RKO (cell line): ENCODE data around the gene FBXW12.

Source experiments
- DNase-seq: peaks from one replicate; pipeline ENCODE4 v3.0.0-alpha.2; 2016; ENCODE audit warnings: low spot score

The FBXW12 gene

GRCh38 chr3:48422272-48422671 lies 50.3 kb downstream of the FBXW12 start:
- DNase-seq: no peak

DNA sequence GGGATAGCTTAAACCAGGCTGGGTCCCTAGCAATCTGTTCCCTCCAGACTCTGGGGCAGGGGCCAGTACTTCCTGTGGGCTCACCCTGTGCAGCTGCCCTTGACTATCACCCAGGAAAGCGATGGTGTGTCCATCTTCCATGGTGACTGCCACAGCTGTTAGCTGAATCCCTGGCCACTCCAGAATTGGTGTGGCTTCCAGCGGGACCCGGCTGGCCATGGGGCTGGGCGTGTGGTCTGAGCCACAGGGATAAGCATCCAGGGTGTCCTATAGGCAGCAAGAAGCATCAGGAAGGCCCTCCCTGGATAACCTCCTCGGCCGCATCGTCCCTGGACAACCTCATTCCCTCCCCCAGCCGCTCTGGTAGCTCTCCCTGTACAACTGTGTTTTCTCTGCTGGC lies 50.7 kb downstream of the FBXW12 start:
- DNase-seq: no peak

- no peak for DNase-seq
Measured at GRCh38 chr3:48423241-48423882, 51.3 kb downstream of the FBXW12 start.

DNA sequence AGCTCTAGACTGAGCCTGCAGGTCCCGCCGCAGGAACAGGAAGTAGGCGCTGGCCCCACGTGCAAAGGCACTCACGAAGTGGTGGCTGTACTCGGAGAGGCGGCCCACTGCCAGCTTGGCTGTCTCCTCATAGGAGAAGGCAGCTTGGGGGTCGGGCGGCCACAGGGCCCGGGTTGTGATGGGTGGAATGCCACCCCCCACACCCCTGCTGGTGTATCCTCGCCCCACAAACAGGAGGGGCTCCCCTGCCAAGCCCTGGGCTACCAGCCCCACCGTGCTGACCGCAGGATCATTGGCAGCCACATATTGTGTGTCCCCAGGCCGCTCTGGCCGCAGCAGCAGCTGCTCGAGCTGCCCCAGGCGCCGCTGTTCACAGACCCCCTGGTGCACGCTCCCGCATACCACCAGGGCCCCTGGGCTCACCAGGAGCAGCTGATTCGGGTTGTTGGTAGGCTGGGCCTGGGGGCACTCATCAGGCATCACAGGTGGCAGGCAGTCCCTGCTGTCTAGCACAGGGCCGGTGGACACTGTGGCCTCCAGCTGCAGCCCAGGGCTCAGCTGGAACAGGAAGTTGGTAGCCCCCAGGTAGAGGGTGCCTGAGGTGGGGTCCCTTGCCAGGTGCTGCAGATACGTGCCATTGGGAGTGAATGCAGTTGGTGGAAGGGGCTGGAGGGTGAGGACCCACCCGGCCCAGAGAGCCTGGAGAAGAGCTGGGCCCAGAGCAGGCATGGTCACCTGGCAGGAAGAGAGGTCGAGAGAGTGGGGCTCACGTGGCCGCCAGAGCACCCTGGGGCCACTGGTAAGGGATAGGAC lies 52.1 kb downstream of the FBXW12 start:
- no peak for DNase-seq

- no peak for DNase-seq
Measured at GRCh38 chr3:48425281-48425812, 53.3 kb downstream of the FBXW12 start.

DNA sequence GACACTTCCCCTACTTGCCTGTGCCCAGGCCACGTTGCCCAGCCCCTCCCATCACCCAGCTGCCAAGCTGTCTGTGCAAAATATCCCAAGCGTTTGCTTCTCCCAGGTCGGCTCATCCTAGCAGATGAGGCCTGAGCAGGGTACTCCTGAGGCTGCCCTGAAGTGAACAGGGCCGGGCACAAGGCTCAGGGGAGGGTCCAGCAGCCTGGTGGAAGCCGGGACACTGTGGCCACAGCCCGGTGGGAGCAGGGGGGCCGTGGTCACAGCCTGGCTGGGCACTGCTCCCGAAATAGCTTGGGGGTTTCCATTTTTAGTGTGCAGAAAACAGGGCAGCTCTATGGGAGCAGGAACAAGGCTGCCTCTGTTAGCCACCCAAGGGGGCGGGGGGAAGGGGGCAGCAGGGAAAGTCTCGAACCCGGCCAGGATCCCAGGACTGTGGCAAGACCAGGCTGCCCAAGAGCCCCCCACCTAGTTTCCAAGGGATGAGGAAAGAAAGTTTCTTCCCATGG lies 54.4 kb downstream of the FBXW12 start:
- no peak for DNase-seq

GRCh38 chr3:48426944-48427629 lies 55.1 kb downstream of the FBXW12 start:
- DNase-seq: no peak

DNA sequence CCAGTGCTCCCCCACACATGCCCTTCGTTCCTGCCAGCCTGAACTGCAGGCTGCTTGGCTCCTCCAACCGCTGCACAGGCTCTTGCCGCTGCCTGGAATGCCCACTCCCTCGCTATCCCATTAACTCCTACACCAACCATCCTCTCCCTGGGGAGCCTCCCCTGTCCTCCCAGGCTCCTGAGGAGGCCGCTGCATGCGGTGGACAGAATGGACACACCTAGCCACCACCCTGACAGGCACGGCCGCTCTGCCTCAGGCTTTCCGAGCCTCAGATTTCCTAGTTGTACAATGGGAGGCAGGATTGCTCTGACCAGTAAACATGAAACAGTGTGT lies 55.6 kb downstream of the FBXW12 start:
- no peak for DNase-seq

GRCh38 chr3:48428088-48428571 lies 56.1 kb downstream of the FBXW12 start:
- DNase-seq: no peak

- peak; percentile 38 for DNase-seq
Measured at GRCh38 chr3:48428572-48429316, 56.7 kb downstream of the FBXW12 start.

DNA sequence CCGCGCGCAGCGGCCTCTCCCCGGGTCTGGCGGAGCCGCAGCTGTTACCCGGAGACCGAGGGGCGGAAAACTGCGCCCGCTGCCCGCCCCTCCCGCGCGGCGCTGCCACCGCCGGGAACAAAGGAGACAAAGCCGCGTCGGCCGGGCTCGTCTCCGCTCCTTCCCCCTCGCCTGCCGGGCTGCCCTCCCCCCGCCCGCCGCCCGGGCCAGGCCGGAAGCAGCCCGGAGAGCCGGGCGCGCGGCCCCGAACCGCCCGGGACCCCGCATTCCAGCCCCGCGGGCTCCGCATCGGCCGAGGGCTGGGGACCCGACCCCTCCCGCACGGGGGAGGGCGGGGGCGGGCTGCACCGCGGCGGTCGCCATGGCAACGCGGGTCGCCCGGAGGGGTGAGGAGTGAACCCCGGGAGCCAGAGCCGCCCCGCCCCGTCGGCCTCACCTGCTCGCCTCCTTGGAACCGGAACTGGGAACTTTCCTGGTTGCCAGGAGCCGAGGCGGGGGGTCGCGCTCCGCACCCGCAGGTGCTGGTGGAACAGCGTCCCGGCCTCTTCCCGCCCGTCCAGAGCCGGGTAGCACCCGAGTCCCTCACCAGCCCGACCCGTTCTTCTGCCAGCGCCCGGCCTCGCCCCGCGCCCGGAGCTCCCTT lies 57.4 kb downstream of the FBXW12 start:
- peak; percentile 49 for DNase-seq

DNA sequence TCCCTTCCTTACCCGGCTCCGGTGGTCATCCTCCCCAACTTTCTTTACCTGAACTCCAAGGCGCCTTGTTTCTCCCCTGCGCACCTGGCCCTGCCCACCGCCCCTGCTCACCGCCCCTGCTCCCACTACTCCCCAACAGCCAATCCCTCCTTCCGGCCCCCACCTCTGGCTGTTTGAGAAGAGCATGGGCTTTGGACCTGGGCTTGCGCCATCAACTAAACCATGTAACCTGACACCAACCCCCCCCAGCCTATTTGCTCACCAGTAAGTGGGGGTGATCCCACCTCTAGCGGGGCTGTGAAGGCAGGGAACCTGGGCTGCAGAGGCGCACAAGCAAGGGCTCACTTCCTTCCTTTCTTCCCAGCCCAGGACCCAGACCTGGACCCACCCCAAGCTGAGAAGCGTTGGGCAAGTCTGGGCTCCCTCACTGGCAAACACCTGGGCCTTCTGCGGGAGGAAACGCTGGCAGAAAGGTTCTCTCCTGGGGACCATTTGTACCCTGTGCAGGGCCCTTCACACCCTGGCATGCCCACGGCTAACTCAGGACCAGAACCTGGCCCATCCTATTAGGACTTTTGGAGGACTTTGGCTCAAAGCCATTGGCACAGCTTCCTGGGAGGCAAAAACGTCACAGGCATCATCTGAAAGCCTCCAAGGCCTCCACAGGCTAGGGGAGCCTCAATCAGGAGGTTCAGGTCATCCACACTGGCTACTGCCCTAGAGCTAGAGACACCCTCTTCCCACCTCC lies 58.1 kb downstream of the FBXW12 start, which contains the start of gene PLXNB1:
TSS of gene PLXNB1 (minus strand) at position 127 of the 748 bp plus-strand sequence. CDS start 5,475 bp downstream, outside the sequence.
- DNase-seq: peak; percentile 61

GRCh38 chr3:48430708-48431101 lies 58.7 kb downstream of the FBXW12 start:
- no peak for DNase-seq

GRCh38 chr3:48431224-48432029 lies 59.4 kb downstream of the FBXW12 start:
- DNase-seq: no peak

- no peak for DNase-seq
Measured at GRCh38 chr3:48432411-48433371, 60.7 kb downstream of the FBXW12 start.

GRCh38 chr3:48433472-48434118 lies 61.6 kb downstream of the FBXW12 start:
- DNase-seq: no peak

DNA sequence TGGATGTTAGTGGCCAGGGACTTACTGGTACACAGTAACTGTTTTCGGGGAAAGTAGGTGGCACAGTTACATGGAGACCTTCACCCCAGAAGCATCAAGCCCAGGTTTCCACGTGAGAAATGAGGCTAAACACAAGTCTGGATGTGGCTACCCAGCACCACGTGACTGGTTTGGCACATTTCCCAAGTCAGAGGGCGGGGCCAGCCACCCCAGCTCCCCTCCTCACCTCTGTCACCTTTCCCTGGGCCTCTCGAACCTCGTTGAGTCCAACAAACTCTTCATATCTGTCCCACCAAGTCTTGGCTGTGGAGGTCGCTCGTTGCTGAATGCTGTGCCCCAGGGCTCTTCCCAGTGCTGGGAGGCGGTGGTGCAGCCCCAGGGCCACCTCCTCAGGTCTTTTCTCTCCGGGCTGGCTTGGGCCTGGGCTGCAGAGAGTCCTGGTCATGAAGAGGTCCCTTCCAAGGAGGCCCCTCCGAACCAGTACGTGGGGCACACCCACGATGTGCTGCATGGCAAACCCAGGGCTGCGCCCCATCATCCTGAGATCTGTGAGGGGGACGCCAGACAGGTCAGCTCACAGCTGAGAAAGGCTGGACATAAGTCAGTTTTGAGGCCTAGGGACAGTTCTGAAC lies 62.7 kb downstream of the FBXW12 start:
- DNase-seq: no peak
